DMS53 treated with DMSO at 0.1 percent for 48 hours (cell line): ENCODE results near the gene PARP12.

ENCODE experiments used
- DNase-seq: peaks from one replicate; lab custom pipeline; 2025; ENCODE audit not compliant: unreplicated experiment; lab: John Stamatoyannopoulos, UW

PARP12 gene

GRCh38 chr7:140036224-140036962 lies 26.4 kb downstream of the PARP12 start:
- no peak for DNase-seq

GRCh38 chr7:140035400-140036223 lies 27.1 kb downstream of the PARP12 start:
- no peak for DNase-seq

- DNase-seq: no peak
Observed at GRCh38 chr7:140034421-140034820, 28.3 kb downstream of the PARP12 start.

GRCh38 chr7:140033779-140034363 lies 28.9 kb downstream of the PARP12 start:
- no peak for DNase-seq

GRCh38 chr7:140033036-140033435 lies 29.7 kb downstream of the PARP12 start:
- DNase-seq: no peak

GRCh38 chr7:140031364-140031763 lies 31.4 kb downstream of the PARP12 start:
- no peak for DNase-seq

- no peak for DNase-seq
Observed at GRCh38 chr7:140029072-140029471, 33.7 kb downstream of the PARP12 start.

GRCh38 chr7:140028311-140028710 lies 34.4 kb downstream of the PARP12 start:
- no peak for DNase-seq

GRCh38 chr7:140027858-140028257 lies 34.9 kb downstream of the PARP12 start:
- DNase-seq: no peak

- DNase-seq: no peak
Observed at GRCh38 chr7:140026935-140027334, 35.8 kb downstream of the PARP12 start.

GRCh38 chr7:140025814-140026433 lies 36.8 kb downstream of the PARP12 start:
- DNase-seq: no peak

- no peak for DNase-seq
Observed at GRCh38 chr7:140025241-140025640, 37.5 kb downstream of the PARP12 start.

- no peak for DNase-seq
Observed at GRCh38 chr7:140024585-140024984, 38.2 kb downstream of the PARP12 start.

GRCh38 chr7:140023728-140024127 lies 39.0 kb downstream of the PARP12 start:
- DNase-seq: no peak

- DNase-seq: no peak
Observed at GRCh38 chr7:140022582-140023211, 40.1 kb downstream of the PARP12 start.

- no peak for DNase-seq
Observed at GRCh38 chr7:140021603-140022002, 41.1 kb downstream of the PARP12 start.

- DNase-seq: no peak
Observed at GRCh38 chr7:140019606-140020005, 43.1 kb downstream of the PARP12 start.

- DNase-seq: no peak
Observed at GRCh38 chr7:140019172-140019571, 43.6 kb downstream of the PARP12 start.

- DNase-seq: no peak
Observed at GRCh38 chr7:140018125-140019043, 44.4 kb downstream of the PARP12 start.

GRCh38 chr7:140017543-140017942 lies 45.2 kb downstream of the PARP12 start:
- no peak for DNase-seq
